ENCODE measurements around the gene TRIM2.

DNA sequence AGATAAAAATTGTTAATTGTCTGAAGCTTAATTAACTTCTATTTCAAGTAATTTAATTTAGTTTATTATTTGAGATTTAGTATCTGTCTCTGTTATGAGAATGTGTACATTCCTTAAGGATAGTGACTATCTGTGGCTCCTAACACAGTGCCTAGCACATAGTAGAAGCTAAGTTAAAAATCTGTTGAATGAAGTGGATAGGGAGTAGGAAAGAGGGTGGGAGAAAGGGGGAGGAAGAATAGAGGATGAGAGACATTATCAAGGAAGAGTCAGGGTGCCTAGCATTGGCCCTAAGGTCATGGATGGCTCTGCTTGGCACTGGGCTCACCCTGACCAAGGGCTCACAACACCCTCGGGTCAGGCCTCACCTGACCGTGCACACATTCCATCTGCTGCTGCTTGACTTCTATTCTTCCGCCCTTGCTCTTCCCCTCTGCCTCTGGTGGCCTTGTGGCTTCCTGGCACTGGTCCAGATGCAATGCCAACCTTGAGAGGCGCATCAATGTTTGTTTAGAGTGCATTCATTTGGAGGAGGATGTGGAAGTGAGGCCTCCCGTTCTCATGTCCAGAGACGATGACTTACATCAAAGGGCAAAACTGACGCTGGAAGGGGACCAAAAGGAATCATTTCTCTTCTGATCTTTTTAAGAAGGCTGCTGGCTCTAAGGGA, 42.3 kb downstream of the TRIM2 start:
- TF ChIP-seq, protein P1, sequence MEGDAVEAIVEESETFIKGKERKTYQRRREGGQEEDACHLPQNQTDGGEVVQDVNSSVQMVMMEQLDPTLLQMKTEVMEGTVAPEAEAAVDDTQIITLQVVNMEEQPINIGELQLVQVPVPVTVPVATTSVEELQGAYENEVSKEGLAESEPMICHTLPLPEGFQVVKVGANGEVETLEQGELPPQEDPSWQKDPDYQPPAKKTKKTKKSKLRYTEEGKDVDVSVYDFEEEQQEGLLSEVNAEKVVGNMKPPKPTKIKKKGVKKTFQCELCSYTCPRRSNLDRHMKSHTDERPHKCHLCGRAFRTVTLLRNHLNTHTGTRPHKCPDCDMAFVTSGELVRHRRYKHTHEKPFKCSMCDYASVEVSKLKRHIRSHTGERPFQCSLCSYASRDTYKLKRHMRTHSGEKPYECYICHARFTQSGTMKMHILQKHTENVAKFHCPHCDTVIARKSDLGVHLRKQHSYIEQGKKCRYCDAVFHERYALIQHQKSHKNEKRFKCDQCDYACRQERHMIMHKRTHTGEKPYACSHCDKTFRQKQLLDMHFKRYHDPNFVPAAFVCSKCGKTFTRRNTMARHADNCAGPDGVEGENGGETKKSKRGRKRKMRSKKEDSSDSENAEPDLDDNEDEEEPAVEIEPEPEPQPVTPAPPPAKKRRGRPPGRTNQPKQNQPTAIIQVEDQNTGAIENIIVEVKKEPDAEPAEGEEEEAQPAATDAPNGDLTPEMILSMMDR (conservative IDR thresholded peaks at IDR 0.05; ENCODE audit: low read length): no peak
- no peak for TF ChIP-seq EZH2phosphoT487 (IDR thresholded peaks at IDR 0.05; ENCODE audit: borderline replicate concordance, low read depth, low read length)
